ENCODE measurements around the gene DST.

- no peak for TF ChIP-seq POLR2A (IDR thresholded peaks at IDR 0.05)
- TF ChIP-seq, protein P1, sequence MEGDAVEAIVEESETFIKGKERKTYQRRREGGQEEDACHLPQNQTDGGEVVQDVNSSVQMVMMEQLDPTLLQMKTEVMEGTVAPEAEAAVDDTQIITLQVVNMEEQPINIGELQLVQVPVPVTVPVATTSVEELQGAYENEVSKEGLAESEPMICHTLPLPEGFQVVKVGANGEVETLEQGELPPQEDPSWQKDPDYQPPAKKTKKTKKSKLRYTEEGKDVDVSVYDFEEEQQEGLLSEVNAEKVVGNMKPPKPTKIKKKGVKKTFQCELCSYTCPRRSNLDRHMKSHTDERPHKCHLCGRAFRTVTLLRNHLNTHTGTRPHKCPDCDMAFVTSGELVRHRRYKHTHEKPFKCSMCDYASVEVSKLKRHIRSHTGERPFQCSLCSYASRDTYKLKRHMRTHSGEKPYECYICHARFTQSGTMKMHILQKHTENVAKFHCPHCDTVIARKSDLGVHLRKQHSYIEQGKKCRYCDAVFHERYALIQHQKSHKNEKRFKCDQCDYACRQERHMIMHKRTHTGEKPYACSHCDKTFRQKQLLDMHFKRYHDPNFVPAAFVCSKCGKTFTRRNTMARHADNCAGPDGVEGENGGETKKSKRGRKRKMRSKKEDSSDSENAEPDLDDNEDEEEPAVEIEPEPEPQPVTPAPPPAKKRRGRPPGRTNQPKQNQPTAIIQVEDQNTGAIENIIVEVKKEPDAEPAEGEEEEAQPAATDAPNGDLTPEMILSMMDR (IDR thresholded peaks at IDR 0.05): no peak
- no peak for TF ChIP-seq EP300 (IDR thresholded peaks at IDR 0.05)
These were observed 197.8 kb downstream of the DST start for GRCh38 chr6:56444855-56445254.
